ENCODE results near the gene ROPN1L.
A peak's percentile ranks its signal among the peaks of the same experiment; 100 is the strongest.

The ROPN1L gene

GRCh38 chr5:10497554-10497953 is 55.9 kb downstream of the ROPN1L start:
- no peak for TF ChIP-seq CTCF (conservative IDR thresholded peaks at IDR 0.05; ENCODE audit: low read depth)
- no peak overlapping the region for H3K27ac ChIP-seq
- ChIA-PET CTCF (no interaction called here), POLR2A (ENCODE audit: low non-redundant PET) (interaction anchor here (0.5 kb wide), 1 partner anchor 11 kb away, joined by 4 read pairs; no protein-coding TSS in a partner anchor)
- no peak for DNase-seq (ENCODE audit: low spot score)

GRCh38 chr5:10498350-10498749 is 56.7 kb downstream of the ROPN1L start:
- POLR2A ChIA-PET (ENCODE audit: low non-redundant PET): interaction anchor here (0.5 to 0.6 kb wide), 2 partner anchors 10 to 30 kb away, joined by 3 to 4 read pairs; no protein-coding TSS in a partner anchor
- no peak overlapping the region for H3K27ac ChIP-seq
- CTCF ChIA-PET: no interaction called here
- no peak for TF ChIP-seq CTCF (conservative IDR thresholded peaks at IDR 0.05; ENCODE audit: low read depth)
- DNase-seq (ENCODE audit: low spot score): no peak

GRCh38 chr5:10499066-10499465 is 57.4 kb downstream of the ROPN1L start:
- CTCF ChIA-PET: interaction anchor here (0.6 kb wide), 1 partner anchor 34 kb away, joined by 6 read pairs; no protein-coding TSS in a partner anchor
- peak overlapping the region; percentile 61 for H3K27ac ChIP-seq
- DNase-seq (ENCODE audit: low spot score): no peak
- POLR2A ChIA-PET (ENCODE audit: low non-redundant PET): interaction anchor here (0.6 kb wide), 1 partner anchor 29 kb away, joined by 3 read pairs; no protein-coding TSS in a partner anchor
- no peak for TF ChIP-seq CTCF (conservative IDR thresholded peaks at IDR 0.05; ENCODE audit: low read depth)

GRCh38 chr5:10499776-10500175 is 58.1 kb downstream of the ROPN1L start:
- no peak for TF ChIP-seq CTCF (conservative IDR thresholded peaks at IDR 0.05; ENCODE audit: low read depth)
- CTCF ChIA-PET: no interaction called here
- peak overlapping the region; percentile 61 for H3K27ac ChIP-seq
- no peak for DNase-seq (ENCODE audit: low spot score)
- POLR2A ChIA-PET (ENCODE audit: low non-redundant PET): no interaction called here

- DNase-seq (ENCODE audit: low spot score): no peak
- ChIA-PET CTCF (interaction anchor here (1.0 kb wide), 1 partner anchor 17 kb away, joined by 3 read pairs; no protein-coding TSS in a partner anchor), POLR2A (ENCODE audit: low non-redundant PET) (no interaction called here)
- H3K27ac ChIP-seq: no peak overlapping the region
- TF ChIP-seq CTCF (conservative IDR thresholded peaks at IDR 0.05; ENCODE audit: low read depth): no peak
Measured at GRCh38 chr5:10500669-10501068, 59.0 kb downstream of the ROPN1L start.

- H3K27ac ChIP-seq: no peak overlapping the region
- DNase-seq (ENCODE audit: low spot score): no peak
- no peak for TF ChIP-seq CTCF (conservative IDR thresholded peaks at IDR 0.05; ENCODE audit: low read depth)
- CTCF ChIA-PET: interaction anchor here (1.2 kb wide), 1 partner anchor 12 kb away, joined by 3 read pairs; no protein-coding TSS in a partner anchor
- POLR2A ChIA-PET (ENCODE audit: low non-redundant PET): no interaction called here
Measured at GRCh38 chr5:10501554-10502075, 59.9 kb downstream of the ROPN1L start.

All from RWPE1 (cell line).